Posterior cingulate gyrus (tissue), 11 donors: ENCODE results near the gene SLC6A6.

Experiments used
- DNase-seq, 10 donors: peaks; one replicate each; pipeline versions ENCODE4 v3.0.0 to v3.0.0-alpha.2; 2020 to 2021; ENCODE audit warnings: mixed read lengths in 3 of 10
- intact Hi-C: fragments of 100-400 bp; cut with DNase I; formaldehyde crosslinking; loops from one replicate; pipeline ENCODE4 v1.15.1; 2023

The SLC6A6 gene

DNA sequence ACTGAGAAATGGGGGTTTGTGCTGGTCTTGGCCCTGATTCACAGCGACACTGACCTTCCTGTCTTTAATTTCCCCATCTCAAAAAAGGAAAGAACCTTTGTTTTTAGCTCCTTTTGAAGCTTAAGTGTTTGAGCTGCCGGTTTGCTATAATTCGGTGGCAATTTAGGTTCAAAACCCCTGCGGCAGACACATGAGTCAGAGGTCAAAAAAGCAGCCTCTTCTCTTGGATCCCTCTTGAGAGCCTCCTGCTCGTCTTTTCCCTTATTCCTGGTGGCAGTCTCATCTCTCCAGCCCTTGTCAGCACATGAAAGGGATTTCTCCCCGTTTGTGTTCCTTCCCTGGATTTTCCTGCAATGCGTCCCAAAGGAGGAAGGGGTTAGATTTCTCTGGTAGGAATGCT lies 73.2 kb downstream of the SLC6A6 start:
- DNase-seq: no peak
- intact Hi-C loops: no loop called here

DNA sequence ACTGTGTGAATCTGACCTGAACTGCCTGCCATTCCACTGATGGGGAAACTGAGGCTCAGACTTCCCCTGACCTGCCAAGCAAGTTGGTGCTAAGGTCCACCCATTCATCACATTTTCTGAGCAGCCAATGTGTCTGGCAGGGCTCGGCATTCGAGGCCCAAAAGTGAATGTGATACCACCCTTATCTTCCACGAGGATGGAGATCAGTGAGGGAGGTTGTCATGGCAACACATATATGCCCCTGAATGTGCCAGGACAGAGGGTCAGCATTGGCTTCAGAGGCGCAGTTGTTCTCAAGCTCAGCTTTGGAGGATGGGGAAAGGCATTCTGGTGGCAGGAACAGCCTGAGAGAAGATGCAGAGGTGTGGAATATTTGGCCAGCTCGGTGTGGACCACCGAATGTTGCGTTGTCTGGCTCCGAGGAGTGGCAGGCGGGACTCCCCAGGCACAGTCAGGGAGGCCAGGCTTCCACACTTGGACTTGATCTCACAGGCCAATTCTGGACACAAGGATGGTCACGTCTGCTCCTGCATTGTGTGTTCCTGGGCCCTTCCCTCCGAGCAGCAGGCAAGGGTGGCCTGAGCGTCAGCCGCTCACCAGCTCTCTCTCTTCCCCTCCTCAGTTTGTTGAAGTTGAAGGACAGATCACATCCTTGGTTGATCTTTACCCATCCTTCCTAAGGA lies 74.3 kb downstream of the SLC6A6 start:
- intact Hi-C loops: no loop called here

DNA sequence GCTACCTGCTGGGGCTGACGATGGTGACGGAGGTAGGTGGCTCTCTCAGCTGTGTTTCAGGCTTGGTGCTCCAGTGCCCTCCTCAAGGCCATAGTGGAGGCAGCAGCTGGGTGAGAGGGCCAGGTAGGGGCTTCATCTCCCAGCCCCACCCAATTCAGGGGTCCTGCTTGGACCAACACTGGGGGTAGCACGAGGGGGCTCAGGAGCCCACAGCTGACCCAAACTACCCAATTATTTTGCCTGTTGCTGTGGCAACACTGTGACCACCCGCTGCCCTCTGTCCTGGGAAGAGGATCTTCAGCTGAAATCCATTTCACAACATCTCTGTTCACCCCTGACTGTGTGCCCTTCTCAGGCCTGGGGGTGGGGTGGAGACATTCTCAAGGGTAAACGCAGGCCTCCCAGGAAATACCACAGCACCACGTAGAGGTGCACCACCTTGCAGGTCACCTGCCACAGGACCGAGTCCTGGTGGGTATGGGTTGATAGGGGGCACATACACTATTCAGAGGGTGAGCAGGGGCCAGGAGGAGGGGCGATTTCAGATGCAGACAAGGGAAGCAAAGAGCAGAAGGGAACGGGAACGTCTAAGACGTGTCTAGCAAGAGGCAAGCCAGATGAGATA lies 75.0 kb downstream of the SLC6A6 start:
- DNase-seq: peak in 3 of 10 donors; percentile 4 to 51 (median 9)
- intact Hi-C loops: no loop called here

More for the DNA sequence above, 74.3 kb downstream of the SLC6A6 start:
- peak in 3 of 10 donors; percentile 29 to 55 (median 31) for DNase-seq

DNA sequence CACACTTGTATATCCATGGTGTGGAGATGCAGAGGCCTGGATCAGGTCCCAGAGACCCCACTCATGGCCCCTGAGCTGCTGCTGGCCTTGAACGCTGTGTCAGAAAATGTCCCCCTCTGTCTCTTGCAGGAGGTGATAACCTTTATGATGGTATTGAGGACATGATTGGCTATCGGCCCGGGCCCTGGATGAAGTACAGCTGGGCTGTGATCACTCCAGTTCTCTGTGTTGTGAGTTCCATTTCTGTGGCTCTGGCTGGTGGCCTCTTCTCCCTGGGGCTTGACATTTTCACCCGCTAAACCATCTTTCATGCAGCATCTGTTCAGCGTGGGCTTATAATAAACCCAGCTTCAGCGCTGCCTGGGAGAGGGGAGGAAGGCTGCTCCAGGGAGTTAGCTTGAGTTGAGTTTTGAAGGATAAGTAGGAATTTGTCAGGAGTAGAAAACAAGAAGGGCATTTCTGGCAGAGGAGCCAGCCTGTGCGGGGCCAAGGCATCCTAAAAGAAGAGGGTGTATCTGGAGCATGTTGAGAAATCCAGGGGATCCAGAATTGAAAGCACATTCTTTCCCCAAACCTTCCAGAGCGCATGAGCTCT lies 76.6 kb downstream of the SLC6A6 start:
- peak in 2 of 10 donors; percentile 67 to 75 for DNase-seq
- intact Hi-C loops: no loop called here

DNA sequence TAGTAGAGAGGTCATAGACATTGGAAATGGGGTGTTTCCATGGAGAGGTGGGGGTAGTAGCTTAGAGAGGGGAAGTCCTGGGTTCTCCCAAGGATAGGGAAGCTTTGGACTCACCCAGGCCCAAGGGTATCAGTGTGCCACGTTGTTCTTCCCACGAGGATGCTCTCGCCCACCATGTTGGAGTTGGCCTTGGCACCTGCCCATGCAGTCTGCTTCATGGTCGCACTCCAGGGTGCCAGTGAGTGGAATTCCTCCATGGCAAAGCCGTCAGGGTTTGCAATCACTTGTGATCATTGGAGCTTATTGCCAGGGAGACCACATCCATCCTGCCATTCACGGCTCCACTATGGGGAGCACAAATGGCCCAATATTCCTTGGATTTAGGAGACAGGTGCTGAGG lies 77.2 kb downstream of the SLC6A6 start:
- intact Hi-C loops: no loop called here

DNA sequence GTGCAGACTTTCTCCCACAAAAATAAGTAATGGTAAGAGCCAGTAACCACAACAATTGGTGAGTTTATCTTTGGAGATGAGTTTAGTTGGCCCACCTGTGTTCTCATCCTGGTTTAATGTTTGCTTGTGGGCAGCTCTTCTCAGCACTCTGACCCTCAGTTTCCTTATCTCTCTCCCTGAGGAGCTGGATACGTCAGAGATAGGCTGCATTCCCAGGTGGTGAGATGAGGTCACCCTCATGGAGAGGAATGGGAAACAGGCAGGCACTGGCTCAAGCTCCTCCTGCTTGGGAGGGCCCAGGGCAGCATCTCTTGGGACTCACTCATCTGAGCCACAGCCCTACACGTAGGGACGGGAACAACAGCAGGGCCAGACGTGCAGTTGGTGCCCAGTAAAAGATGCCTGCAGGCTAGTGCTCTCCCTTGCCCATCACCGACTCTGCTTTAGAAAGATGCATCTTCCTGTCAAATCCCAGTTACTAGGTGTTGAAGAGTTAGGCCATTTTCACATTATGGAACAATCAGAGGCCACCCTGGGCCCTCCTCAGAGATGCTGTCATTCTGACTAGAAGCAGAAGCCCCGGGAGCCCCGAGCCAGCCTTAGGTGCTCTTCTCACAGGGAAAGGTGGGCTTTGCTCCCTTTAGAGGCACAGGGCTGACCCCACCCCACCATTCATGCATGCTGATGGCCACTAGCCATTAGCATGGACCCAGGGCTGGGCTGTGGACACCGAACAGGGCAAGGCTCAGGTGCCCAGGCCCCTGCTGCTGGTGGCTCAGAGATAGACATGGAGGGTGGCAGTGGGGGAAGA lies 78.0 kb downstream of the SLC6A6 start:
- intact Hi-C loops: no loop called here
- peak in 2 of 10 donors; percentile 50 to 54 for DNase-seq

More for the DNA sequence above, 77.2 kb downstream of the SLC6A6 start:
- DNase-seq: peak in 2 of 10 donors; percentile 22 to 80

DNA sequence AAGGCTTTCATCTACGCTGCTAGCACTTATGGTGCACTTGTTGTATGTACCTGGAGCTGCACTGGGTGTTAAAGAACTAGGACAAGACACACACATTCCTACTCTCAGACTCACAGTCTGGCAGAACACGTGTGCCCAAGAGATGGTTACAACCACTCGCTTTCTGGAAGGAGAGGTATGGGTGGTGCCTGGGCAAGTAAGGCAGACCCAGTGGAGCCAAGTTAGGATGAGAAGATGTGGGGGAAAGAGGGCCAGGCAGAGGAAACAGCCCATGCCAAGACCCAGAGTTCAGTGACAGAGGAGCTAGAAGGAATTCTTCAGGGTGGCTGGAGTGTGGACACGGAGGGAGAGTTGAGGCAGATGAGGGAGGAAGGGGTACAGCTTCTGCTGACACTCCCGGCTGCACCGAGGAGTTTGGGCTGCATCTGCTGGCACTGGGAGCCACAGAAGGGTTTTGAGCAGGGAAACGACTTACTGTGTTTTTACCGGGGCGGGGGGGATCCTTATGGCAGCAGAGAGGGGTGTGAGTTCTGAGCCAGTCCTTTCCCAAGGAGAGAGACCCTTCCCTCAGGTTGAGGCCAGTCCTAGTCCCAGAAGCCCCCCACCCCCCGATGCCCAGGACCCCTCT lies 78.7 kb downstream of the SLC6A6 start:
- intact Hi-C loops: no loop called here
- peak in 2 of 10 donors; percentile 16 to 55 for DNase-seq

GRCh38 chr3:14481646-14482036 lies 79.2 kb downstream of the SLC6A6 start:
- intact Hi-C loops: no loop called here
- peak in 3 of 10 donors; percentile 11 to 58 (median 39) for DNase-seq

- DNase-seq: peak in 4 of 10 donors; percentile 10 to 34 (median 18)
These were observed 79.9 kb downstream of the SLC6A6 start for GRCh38 chr3:14482271-14482721.

DNA sequence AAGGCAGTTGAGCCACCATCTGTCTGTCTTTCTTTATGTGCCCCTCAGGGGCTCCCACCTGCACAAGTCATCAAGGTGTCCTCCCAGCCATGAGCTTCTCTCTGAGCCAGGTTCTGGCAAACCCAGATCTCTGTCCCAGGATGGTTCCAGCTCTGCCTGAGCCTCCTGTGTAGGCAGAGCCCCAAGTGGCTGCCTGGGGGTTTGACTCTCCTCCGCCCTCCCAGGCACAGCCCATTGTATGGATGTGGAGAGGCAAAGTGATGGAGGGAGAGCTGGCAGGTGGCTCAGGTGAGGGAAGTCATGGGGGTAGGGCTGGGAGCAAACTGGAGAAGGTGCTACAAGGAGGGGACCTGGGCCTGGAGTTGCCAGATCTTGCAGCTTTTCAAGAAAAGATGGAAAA lies 80.9 kb downstream of the SLC6A6 start:
- peak in 3 of 10 donors; percentile 9 to 46 (median 45) for DNase-seq
- intact Hi-C loops: no loop called here

More at GRCh38 chr3:14482271-14482721, 79.9 kb downstream of the SLC6A6 start:
- intact Hi-C loops: no loop called here

GRCh38 chr3:14484741-14485140 lies 82.3 kb downstream of the SLC6A6 start:
- DNase-seq: peak in 4 of 10 donors; percentile 24 to 86 (median 54)
- intact Hi-C loops: no loop called here

- DNase-seq: peak in 4 of 10 donors; percentile 5 to 53 (median 12)
- intact Hi-C loops: no loop called here
These were observed 83.6 kb downstream of the SLC6A6 start for GRCh38 chr3:14485981-14486380.

DNA sequence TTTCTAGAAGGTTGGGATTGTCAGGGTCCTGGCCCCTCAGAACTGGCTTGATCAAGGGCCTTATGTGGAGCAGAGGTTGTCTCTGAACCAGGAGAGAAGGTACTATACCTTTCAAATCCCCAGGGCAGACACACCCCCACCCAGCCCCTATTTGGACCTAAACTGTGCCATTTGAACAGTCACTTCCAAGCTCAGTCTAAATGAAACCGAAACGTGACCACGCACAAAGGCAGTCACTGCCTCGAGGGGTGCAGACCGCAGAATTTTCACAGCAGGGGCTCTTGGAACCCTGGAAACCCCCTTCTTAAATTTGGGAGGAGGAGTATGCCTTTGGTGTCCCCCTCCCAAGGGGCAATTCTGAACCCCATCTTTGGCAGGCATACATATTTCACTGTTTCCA lies 84.1 kb downstream of the SLC6A6 start:
- DNase-seq: peak in 3 of 10 donors; percentile 4 to 51 (median 24)
- intact Hi-C loops: no loop called here

DNA sequence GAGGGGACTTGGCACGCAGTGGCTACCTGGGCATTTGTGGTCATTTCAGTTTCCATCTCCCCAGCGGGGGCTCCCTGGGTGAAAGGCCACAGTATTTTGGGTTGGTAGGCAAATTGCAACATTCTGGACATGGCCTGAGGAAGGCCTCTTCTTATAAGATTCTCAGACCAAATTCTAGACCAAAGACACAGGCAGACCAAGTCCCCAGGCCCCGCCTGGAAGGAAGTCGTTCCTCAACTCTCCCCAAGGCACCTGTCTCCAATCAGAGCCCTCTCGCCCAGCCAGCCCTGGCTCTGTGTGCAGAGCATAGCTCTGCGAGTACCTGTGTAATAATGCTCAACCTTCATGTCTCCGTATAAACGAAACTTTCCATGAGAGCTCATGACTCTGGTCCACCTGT lies 84.7 kb downstream of the SLC6A6 start:
- intact Hi-C loops: no loop called here
- peak in 3 of 10 donors; percentile 45 to 59 (median 55) for DNase-seq

- DNase-seq: peak in 2 of 10 donors; percentile 59 to 62
- intact Hi-C loops: no loop called here
These were observed 85.4 kb downstream of the SLC6A6 start for GRCh38 chr3:14487821-14488220.

DNA sequence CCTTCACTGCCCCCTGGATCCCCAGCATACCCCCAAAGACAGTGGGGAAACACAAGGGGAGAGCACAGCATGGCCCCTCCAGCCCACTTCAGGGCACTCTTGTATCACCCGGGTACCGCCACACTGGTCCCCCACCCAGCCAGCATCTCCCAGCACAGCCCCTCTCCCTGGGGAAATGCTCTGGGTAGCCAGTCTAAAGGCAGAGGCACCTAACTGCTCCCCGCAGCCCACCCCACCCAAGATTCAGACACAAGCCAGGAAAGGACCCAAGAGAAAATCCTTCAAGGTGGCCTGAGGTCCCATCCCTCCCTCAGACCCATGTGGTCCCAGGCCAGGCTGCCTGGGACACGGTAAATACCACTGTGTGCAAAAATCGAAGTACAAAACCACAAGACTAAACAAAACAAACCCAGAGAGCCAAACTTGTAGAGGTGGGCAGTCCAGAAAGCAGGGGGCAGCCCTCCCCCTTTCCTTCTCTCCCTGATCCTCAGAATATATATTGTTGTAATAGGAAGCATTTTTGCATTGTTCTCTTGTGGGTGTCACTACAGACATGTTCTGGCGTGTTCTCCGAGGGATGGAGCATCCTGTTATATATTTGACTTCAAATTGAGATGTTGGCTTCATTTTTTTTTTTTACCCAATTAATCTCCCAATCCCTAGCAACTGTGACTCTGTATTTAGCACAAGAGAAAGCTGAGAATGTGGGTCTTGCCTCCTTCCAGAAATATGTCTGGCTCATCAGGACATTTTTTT lies 86.1 kb downstream of the SLC6A6 start:
- peak in 3 of 10 donors; percentile 22 to 47 (median 32) for DNase-seq
- intact Hi-C loops: no loop called here

GRCh38 chr3:14489641-14490040 lies 87.2 kb downstream of the SLC6A6 start:
- intact Hi-C loops: no loop called here
- DNase-seq: peak in 3 of 10 donors; percentile 17 to 64 (median 48)

- DNase-seq: peak in 2 of 10 donors; percentile 7 to 68
- intact Hi-C loops: no loop called here
These were observed 87.8 kb downstream of the SLC6A6 start for GRCh38 chr3:14490255-14490654.

- no peak for DNase-seq
- intact Hi-C loops: no loop called here
These were observed 88.4 kb downstream of the SLC6A6 start for GRCh38 chr3:14490831-14491230.
